ENCODE measurements around the gene ZYG11A.
"Not testable (repeated sequence)": the region's sequence is repeated elsewhere in the genome, so short reads cannot be mapped to it uniquely, and the experiment has no call there.

GRCh38 chr1:52820830-52821229 is 21.7 kb upstream of the ZYG11A start:
- TF ChIP-seq CTCF (IDR thresholded peaks at IDR 0.05); ZFX (IDR thresholded peaks at IDR 0.05; ENCODE audit: borderline replicate concordance): not testable (repeated sequence)

Data from 22Rv1 (cell line).